HCT116 (cell line): ENCODE measurements around the gene ATOH8.

Experiments
- ELF1 ChIP-seq: IDR thresholded peaks from 2 replicates; pipeline ENCODE4 v1.6.1; 2012; ENCODE audit warnings: low read depth, borderline replicate concordance
- EZH2phosphoT487 ChIP-seq: fragments of 200-600 bp; IDR thresholded peaks from 2 replicates; pipeline ENCODE4 v1.6.1; 2018; ENCODE audit warnings: antibody characterized with exemption, borderline replicate concordance
- JUND ChIP-seq: IDR thresholded peaks from 2 replicates; pipeline ENCODE4 v1.6.1; 2012
- POLR2A ChIP-seq: IDR thresholded peaks from 2 replicates; pipeline ENCODE4 v1.7.0; 2011; ENCODE audit warnings: borderline replicate concordance; ENCODE audit not compliant: insufficient read depth, insufficient read length; ENCODE audit errors: extremely low read depth
- POLR2AphosphoS5 ChIP-seq: IDR thresholded peaks from 2 replicates; pipeline ENCODE4 v1.6.1; 2011; ENCODE audit warnings: mild to moderate bottlenecking, low read depth, low read length, moderate library complexity
- SP1 ChIP-seq: IDR thresholded peaks from 2 replicates; pipeline ENCODE4 v1.6.1; 2012; ENCODE audit warnings: low read depth
- ZNF274 ChIP-seq: fragments of 200-500 bp; sonication (Bioruptor generic); IDR thresholded peaks from 2 replicates; pipeline ENCODE4 v1.6.1; 2014; ENCODE audit warnings: mild to moderate bottlenecking, low read depth, low read length, inconsistent platforms
- TF ChIP-seq, protein P1 (sequence below), 3 experiments: fragments of 200-600 bp in 1 of 3; sonication (generic) in 1 of 3; IDR thresholded peaks in 2 of 3; conservative IDR thresholded peaks in 1 of 3; 2 replicates each; pipeline ENCODE4 v1.5.1; 2012 to 2017; ENCODE audit warnings: low read depth in 2 of 3, low read length in 2 of 3, antibody characterized with exemption in 1 of 3, borderline replicate concordance in 1 of 3, control low read depth in 1 of 3, mild to moderate bottlenecking in 1 of 3, mixed read lengths in 1 of 3, mixed run types in 1 of 3, moderate library complexity in 1 of 3; ENCODE audit not compliant: insufficient read depth in 1 of 3

DNA sequence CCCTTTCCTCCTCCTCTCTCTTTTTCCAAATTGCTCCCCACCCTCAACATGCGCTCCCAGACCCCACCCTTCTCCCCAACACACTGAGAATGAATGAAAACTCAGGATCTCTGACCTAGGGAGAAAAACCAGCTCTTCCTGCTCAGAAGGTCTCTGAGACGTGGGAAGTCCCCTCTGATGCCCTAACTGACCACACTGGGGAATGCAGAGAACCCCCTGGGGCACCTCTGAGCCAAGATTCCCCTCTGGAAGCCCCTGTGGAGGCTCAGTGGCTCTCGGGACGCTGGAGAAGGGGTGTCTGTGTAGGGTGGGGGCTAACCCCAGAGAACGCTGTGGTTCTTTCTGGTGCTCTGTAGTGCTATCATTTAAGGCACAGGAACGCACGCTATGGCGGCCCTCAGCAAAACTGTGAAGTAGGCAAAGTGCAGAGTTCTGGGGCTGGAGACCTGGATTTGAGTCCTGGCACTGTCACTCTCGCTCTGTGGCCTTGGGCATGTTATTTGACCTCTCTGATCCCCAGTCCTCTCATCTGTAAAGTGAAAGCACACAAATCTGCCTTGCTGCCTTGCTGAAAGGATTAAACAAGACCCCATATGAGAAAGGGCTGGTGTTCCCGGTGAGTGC, 17.1 kb downstream of the ATOH8 start:
- TF ChIP-seq, protein P1, sequence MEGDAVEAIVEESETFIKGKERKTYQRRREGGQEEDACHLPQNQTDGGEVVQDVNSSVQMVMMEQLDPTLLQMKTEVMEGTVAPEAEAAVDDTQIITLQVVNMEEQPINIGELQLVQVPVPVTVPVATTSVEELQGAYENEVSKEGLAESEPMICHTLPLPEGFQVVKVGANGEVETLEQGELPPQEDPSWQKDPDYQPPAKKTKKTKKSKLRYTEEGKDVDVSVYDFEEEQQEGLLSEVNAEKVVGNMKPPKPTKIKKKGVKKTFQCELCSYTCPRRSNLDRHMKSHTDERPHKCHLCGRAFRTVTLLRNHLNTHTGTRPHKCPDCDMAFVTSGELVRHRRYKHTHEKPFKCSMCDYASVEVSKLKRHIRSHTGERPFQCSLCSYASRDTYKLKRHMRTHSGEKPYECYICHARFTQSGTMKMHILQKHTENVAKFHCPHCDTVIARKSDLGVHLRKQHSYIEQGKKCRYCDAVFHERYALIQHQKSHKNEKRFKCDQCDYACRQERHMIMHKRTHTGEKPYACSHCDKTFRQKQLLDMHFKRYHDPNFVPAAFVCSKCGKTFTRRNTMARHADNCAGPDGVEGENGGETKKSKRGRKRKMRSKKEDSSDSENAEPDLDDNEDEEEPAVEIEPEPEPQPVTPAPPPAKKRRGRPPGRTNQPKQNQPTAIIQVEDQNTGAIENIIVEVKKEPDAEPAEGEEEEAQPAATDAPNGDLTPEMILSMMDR (IDR thresholded peaks at IDR 0.05 in 2 of 3, conservative IDR thresholded peaks at IDR 0.05 in 1 of 3; ENCODE audit: borderline replicate concordance in 1 of 3, insufficient read depth in 1 of 3, low read depth in 2 of 3, low read length in 2 of 3): no peak
- no peak for TF ChIP-seq ELF1
- no peak for TF ChIP-seq ZNF274
- TF ChIP-seq JUND: no peak
- TF ChIP-seq SP1: no peak
- TF ChIP-seq EZH2phosphoT487: no peak
- no peak for TF ChIP-seq POLR2A
- TF ChIP-seq POLR2AphosphoS5: no peak
